Measurements from ENCODE around the gene NET1. TPM values are rescaled to one million over a fixed set of nuclear protein-coding genes. Genes with fewer than 3 reads are reported as not detected.

The NET1 gene
- total and polyA plus RNA-seq, 9 donors = 31.0 to 79.2 (median 51.0) TPM

DNA sequence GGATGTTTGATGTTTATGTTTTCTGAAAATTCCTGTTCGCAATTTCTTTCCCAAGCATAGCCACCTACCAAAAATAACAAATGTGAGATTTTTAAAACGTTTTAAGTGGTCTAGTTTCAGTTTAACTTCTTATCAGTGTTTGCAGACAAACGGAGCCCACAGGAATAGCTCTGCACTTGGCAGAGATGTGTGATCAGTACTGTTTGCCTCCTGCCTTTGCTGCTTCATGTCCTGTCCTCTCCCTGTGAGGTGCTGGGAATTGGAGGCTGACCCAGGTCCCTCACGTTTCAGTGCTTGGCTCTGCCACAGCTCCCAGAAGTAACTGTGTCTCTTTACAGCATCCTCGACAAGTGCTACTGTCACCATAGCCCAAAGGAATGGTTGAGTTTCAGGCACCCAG is 46.4 kb upstream of the NET1 start:
- Histone ChIP-seq H3K4me3 (no peak overlapping the region), H3K27ac (no peak overlapping the region), H3K4me1 (ENCODE audit: insufficient read depth) (no peaks in the 10 kb centered on the region), H3K9me3 (no peaks in the 10 kb centered on the region), H3K27me3 (no peaks in the 10 kb centered on the region), H3K36me3 (no peaks in the 10 kb centered on the region)
- DNase-seq = no peak
- 14 to 20% (median 16%) methylated on average over 5 of the region's 5 CpGs for WGBS, 3 donors
- intact Hi-C loops (cut with DNase I) = no loop called here
- TF ChIP-seq POLR2A (IDR thresholded peaks at IDR 0.05) (no peak), EP300 (IDR thresholded peaks at IDR 0.05) (no peak)

DNA sequence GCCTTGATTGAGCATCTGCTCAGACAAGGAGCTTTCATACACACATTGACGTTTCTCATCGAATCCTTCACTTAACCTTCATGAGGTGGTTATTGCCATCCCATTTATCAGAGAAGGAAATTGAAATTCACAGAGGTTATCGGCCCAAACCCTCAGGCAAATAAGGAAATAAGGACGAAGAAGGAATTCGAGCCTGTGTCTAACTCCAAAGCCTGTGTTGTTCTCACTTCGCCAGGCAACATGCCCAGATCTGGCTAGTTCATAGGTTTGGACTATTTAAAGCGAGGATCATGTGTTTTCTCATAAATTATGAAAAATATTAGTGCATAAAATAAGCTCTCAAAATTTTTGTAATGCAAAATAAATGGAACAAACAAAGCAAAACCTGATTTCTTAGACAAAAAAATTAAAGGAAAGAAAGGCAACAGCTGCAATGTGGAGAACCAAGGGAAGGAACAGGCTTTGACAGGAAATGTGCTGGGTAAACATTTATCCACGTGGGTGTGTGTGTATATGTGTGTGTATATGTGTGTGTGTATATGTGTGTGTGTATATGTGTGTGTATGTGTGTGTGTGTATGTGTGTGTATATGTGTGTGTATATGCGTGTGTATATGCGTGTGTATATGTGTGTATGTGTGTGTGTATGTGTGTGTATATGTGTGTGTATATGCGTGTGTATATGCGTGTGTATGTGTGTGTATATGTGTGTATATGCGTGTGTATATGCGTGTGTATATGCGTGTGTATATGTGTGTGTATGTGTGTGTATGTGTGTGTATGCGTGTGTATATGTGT is 42.8 kb upstream of the NET1 start:
- 68 to 81% (median 73%) methylated on average over 16 of the region's 16 CpGs for WGBS, 3 donors
- Histone ChIP-seq H3K4me1 (ENCODE audit: insufficient read depth) (no peaks in the 10 kb centered on the region), H3K27ac (no peak overlapping the region), H3K4me3 (no peak overlapping the region), H3K27me3 (no peaks in the 10 kb centered on the region), H3K36me3 (no peaks in the 10 kb centered on the region), H3K9me3 (no peaks in the 10 kb centered on the region)
- intact Hi-C loops (cut with DNase I) = no loop called here
- DNase-seq = no peak
- no peak for TF ChIP-seq EP300 (IDR thresholded peaks at IDR 0.05)
- no peak for TF ChIP-seq CTCF (IDR thresholded peaks at IDR 0.05)
- TF ChIP-seq POLR2A (IDR thresholded peaks at IDR 0.05) = no peak

DNA sequence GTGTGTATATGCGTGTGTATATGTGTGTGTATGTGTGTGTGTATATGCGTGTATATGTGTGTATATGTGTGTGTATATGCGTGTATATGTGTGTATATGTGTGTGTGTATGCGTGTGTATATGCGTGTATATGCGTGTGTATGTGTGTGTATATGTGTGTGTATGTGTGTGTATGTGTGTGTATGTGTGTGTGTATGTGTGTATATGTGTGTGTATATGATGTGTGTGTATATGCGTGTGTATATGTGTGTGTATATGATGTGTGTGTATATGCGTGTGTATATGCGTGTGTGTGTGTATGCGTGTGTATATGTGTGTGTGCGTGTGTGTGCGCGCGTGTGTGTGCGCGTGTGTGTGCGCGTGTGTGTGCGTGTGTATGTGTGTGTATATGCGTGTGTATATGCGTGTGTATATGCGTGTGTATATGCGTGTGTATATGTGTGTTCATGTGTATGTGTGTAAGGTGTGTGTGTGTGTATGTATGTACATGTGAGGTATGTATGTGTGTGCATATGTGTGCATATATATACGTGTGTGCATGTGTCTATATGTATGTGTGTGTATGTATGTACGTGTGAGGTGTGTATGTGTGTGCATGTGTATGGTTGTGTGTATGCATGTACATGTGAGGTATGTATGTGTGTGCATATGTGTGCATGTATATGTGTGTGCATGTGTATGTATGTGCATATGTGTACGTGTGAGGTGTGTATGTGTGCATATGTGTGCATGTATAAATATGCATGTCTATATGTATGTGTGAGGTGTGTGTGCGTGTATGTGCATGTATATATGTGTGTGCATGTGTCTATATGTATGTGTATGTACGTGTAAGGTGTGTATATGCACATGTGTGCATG is 41.6 kb upstream of the NET1 start:
- TF ChIP-seq POLR2A (IDR thresholded peaks at IDR 0.05) (no peak), CTCF (IDR thresholded peaks at IDR 0.05) (no peak), EP300 (IDR thresholded peaks at IDR 0.05) (no peak)
- Histone ChIP-seq H3K4me1 (ENCODE audit: insufficient read depth) (no peaks in the 10 kb centered on the region), H3K4me3 (no peak overlapping the region), H3K27ac (no peak overlapping the region), H3K36me3 (no peaks in the 10 kb centered on the region), H3K9me3 (no peaks in the 10 kb centered on the region), H3K27me3 (no peaks in the 10 kb centered on the region)
- intact Hi-C loops (cut with DNase I) = no loop called here
- WGBS, 3 donors = 78 to 92% (median 88%) methylated on average over 28 of the region's 28 CpGs
- no peak for DNase-seq

- Histone ChIP-seq H3K9me3 (no peaks in the 10 kb centered on the region), H3K4me1 (ENCODE audit: insufficient read depth) (no peaks in the 10 kb centered on the region), H3K4me3 (no peak overlapping the region), H3K36me3 (no peaks in the 10 kb centered on the region), H3K27me3 (no peaks in the 10 kb centered on the region), H3K27ac (no peak overlapping the region)
- TF ChIP-seq CTCF (IDR thresholded peaks at IDR 0.05) (no peak), EP300 (IDR thresholded peaks at IDR 0.05) (no peak), POLR2A (IDR thresholded peaks at IDR 0.05) (no peak)
- WGBS, 3 donors = 70 to 81% (median 78%) methylated on average over 4 of the region's 4 CpGs
- DNase-seq = no peak
- intact Hi-C loops (cut with DNase I) = no loop called here
Observed at GRCh38 chr10:5373307-5373706, 39.0 kb upstream of the NET1 start.
